NCI-H2196 (cell line): ENCODE results near the gene SERTAD2.

Source experiments
- DNase-seq: peaks from one replicate; lab custom pipeline; 2025; ENCODE audit not compliant: unreplicated experiment; lab: John Stamatoyannopoulos, UW

SERTAD2 gene

DNA sequence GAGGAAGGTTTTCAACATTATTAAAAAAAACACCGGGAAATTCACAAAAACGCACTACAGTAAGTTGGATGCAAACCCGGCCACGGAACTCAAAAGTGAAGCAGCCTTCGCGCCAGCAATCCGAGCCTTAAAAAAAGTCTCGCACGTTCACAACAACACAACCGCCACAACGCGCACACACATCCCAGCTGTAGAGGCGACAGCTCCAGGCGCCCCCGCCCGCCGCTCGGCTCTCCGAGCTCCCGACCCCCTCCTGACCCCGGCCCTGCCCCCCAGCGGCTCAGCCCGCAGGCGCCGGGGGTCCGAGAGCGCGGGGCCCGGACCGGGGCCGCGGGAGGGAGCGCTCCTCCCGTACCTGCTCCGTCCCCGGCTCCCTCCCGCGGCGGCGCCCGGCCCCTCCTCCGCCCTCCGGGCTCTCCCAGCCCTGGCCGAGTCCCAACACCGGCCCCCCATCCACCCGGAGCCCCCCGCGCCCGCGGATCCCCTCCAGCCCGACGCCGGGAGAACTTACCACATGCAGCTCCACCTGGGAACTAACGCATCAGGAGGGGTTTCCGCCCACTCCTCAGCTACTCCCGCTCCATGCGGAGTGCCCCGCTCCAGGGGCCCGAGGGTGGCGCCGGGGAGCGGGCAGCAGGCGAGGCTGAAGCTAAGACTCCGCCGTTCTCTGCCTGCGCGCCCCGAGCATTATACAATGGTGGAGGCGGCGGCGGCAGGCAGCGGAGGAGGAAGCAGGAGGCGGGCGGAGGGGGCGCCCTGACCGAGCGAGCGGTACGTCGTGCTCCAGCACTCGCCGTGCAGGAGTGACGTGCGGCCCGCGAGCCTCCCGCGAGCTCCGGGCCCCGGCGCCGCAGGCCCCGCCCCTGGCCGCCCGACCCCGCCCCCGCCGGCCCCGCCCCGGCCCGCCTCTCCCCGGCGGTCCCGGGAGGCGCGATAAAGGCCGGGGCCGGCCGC, at the start of gene SERTAD2:
SERTAD2 (minus strand) TSS at position 805 of the 954 bp plus-strand sequence. CDS start 17,042 bp downstream, outside the sequence.
- DNase-seq = peak; percentile 47

DNA sequence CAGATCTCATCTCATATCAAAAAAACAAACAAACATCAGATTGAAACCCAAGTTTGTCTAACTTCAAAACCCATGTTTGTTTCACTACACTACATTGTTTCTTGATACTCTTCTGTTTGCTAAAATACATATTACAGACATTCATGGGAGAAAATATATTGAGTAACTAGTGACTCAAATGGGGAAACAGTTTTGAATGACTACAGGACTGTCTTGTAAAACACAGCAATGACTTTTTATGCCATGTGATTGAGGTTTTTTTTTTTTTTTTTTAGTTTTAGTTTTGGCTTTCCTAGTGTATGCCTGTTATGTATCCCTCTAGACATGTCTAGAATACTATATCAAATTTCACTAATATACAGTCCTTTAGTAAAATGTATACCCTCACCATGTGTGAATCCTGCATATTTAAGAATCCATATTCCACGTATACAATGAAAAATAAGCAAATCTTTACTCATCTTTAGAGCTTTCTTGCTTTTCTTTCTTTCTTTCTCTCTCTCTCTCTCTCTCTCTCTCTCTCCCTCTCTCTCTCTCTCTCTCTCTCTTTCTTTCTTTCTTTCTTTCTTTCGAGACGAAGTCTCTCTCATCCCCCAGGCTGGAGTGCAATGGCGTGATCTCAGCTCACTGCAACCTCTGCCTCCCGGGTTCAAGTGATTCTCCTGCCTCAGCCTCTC, 46.6 kb upstream of the SERTAD2 start:
- DNase-seq = no peak

DNA sequence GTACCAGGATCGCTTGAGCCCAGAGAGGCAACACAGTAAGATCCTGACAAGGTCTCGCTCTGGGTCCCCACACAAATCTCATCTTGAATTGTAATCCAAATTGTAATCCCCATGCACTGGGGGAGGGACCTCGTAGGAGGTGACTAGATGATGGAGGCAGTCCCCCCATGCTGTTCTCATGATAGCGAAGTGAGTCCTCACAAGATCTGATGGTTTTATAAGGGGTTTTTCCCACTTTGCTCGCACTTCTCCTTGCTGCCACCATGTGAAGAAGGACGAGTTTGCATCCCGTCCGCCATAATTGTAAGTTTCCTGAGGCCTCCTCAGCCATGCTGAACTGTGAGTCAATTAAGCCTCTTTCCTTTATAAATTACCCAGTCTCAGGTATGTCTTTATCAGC, 46.0 kb upstream of the SERTAD2 start:
- DNase-seq = no peak

GRCh38 chr2:64698668-64699444, 45.1 kb upstream of the SERTAD2 start:
- DNase-seq = no peak

DNA sequence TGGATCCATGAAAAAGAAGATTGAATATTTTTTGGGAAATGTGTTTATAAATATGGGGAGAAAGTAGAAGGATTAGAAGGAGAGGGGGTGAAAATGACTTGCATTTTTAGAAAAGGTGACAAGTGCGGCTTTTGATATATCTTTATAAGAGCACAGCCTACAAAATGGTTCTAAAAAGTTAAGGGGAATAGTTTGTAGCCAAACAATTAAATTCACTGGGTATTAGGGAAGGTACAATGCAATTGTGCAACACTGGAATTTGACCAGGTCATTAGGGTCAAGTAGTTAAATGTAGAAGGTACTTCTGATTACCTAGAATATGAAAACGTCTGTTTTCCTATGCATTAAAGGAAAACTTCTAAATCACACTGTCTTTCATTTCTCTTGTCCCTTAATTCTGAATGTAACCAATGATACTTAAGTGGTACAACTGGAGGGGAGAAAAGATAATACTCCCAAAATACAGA, 44.5 kb upstream of the SERTAD2 start:
- no peak for DNase-seq

DNA sequence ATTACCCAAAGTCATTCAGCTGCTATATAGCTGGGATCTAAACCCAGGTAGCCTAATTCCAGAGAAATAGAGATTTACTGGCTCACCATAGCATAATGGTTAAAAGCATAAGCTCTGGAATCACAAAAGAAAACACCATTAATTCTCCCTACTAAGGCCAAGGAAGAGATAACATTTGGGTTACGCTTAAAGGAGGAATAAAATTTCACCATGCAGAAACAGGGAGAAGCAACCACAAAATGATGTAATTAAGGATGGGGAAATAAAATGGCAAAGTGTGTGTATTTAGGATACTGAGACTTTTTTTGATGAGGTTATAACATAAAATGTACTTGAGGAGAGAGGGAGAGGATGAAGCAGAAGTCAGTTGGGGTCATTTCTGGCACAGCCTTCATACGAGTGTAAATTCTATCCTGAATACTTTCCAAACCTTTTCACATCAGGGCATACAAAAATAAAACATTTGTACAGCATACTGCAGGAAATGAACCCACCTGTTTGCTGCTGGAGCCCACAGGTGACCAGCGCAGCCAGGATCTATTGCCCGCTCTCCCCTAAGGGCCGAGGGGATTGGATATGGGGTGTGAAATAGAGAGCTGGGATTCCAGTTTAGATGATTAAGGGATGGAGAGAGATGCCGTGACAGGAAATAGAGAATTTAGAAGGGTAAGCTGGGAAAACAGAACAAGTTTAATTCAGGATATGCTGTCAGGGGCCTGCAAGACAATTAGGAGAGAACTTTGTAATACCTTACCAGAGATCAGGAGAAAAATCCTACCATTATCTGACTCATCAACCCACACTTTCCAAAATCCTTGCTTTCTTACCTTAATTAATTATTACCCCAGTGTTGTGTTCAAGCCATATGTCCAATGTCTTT, 43.8 kb upstream of the SERTAD2 start:
- DNase-seq = no peak

GRCh38 chr2:64696636-64697035, 42.9 kb upstream of the SERTAD2 start:
- no peak for DNase-seq

DNA sequence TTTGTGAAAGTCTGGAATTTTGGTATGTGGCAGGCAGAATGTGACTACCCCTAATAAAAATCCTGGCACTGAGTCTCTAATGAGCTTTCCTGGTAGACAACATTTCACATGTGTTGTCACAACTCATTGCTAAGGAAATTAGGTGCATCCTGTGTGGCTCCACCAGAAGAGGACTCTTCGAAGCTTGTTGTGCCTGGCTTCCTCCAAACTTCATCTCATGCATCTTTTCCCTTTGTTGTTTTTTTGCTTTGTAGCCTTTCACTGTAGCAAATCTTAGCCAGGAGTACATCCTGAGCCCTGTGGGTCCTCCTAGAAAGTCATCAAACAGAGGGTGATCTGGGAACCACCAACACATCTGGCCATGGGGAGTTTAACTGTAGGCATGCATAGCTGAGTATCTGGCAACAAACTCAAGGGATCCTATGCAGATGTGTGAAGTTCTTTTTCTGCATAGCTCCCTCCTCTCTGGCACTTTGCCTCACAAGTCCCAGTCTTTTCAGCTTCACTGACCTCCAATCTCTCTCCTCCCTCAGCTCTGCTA, 42.1 kb upstream of the SERTAD2 start:
- DNase-seq = no peak

- DNase-seq = no peak
Measured at GRCh38 chr2:64692401-64692800, 38.7 kb upstream of the SERTAD2 start.

DNA sequence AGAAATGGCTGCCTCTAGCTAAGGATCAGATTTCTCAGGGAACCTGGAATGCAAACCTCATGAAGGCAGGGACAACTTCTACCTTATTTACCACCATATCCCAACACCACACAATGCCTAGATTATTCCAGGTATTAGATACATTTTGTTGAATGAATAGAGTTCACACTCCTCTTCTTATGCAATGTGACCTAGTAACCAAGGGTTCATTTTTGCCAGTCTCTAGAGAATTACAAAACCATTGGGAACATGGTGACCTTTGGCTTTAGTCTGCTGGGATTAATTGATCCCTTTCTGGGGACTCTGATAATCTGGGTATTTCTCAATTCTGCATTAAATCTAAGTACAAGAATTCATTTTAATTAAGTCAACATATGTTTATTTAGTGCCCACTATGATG, 35.2 kb upstream of the SERTAD2 start:
- no peak for DNase-seq

GRCh38 chr2:64686283-64686956, 32.7 kb upstream of the SERTAD2 start:
- DNase-seq = no peak

DNA sequence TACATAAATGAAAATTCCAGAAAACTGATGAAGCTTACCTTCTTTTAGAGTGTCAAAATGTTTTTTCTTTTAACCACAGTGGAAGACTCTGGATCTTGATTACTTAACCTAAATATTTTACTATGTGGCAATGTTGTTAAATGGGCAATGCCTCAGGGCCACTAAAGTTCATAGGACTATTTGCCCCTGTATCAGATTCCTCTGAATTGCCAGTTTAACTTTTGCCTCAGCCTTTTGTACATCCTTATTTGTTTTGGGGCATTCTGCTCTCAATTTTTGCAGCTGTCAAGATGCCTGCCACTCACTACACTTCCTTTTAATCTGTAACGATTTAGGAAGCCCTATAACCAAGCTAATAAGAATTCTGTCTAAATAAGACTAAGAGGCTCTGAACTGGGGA, 31.7 kb upstream of the SERTAD2 start:
- no peak for DNase-seq

- no peak for DNase-seq
Measured at GRCh38 chr2:64683771-64684510, 30.2 kb upstream of the SERTAD2 start.

- DNase-seq = no peak
Measured at GRCh38 chr2:64681479-64681967, 27.8 kb upstream of the SERTAD2 start.

GRCh38 chr2:64679673-64680425, 26.1 kb upstream of the SERTAD2 start:
- DNase-seq = no peak

- DNase-seq = no peak
Measured at GRCh38 chr2:64678771-64679590, 25.3 kb upstream of the SERTAD2 start.

GRCh38 chr2:64677530-64677929, 23.8 kb upstream of the SERTAD2 start:
- DNase-seq = no peak
